Upper lobe of right lung (tissue), 1 donor: ENCODE measurements around the gene TFIP11. TPM values are rescaled to one million over a fixed set of nuclear protein-coding genes. Genes with fewer than 3 reads are reported as not detected.

ENCODE experiments used
- ATAC-seq: fragments of 200-7000 bp; cut with Tn5 transposase; one replicate; pipeline ENCODE4 v1.9.1; 2020; ENCODE audit warnings: mild to moderate bottlenecking, moderate library complexity
- DNase-seq: peaks from one replicate; pipeline ENCODE4 v3.0.0-alpha.2; 2020
- H3K27ac ChIP-seq: fragments of 200-600 bp; one replicate; pipeline ENCODE4 v1.8.0; 2022
- H3K27me3 ChIP-seq: fragments of 200-600 bp; one replicate; pipeline ENCODE4 v1.8.0; 2022; ENCODE audit warnings: mild to moderate bottlenecking
- H3K36me3 ChIP-seq: fragments of 200-600 bp; one replicate; pipeline ENCODE4 v1.8.0; 2022
- H3K4me1 ChIP-seq: fragments of 200-600 bp; one replicate; pipeline ENCODE4 v1.8.0; 2022
- H3K4me3 ChIP-seq: fragments of 200-600 bp; one replicate; pipeline ENCODE4 v1.8.0; 2022; ENCODE audit warnings: mild to moderate bottlenecking
- H3K9me3 ChIP-seq: fragments of 200-600 bp; one replicate; pipeline ENCODE4 v1.8.0; 2022
- intact Hi-C: fragments of 100-400 bp; cut with DNase I; formaldehyde crosslinking; loops from one replicate; pipeline ENCODE4 v1.11.0; 2022
- total RNA-seq: library from RNA; stranded (reverse); fragmentation: NEBNext Ultra II Directional; extraction: Animal tissue kit (Norgen Biotek cat#: 25700); gene quantifications from one replicate; pipeline ENCODE4 v1.2.1, GENCODE V29; 2021
- TF ChIP-seq, protein P1 (sequence below): fragments of 200-600 bp; IDR thresholded peaks from one replicate; pipeline ENCODE4 v1.8.0; 2022; ENCODE audit warnings: antibody characterized with exemption
- donor health status: DM: no; HTN: yes; CAD: no; lungs with severe emphysema.

The TFIP11 gene
- total RNA-seq, 1 donor from 2014 or later = 33.1 TPM

DNA sequence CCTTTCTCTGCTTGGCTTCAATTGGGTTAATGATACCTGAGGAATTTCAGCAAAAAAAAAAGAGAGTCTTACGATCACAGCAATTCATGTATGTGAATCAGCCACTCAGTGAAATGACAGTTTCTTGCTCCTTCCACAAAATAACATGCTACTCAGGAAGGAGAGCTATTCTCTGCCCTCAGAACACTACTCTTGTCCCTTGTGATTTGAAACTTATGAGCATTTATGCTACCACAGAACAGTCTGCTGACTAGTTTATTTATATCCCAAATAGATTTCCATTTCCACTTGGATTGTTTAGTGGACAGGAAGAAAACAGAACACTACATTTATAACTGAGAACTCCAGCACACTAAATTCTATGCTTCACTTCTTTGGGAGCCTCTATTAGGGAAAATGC lies 8.5 kb downstream of the TFIP11 start:
- no peaks in the 10 kb centered on the region for H3K9me3 ChIP-seq
- DNase-seq (no peak), ATAC-seq (no peak)
- H3K4me3 ChIP-seq = no peak overlapping the region
- TF ChIP-seq, protein P1, sequence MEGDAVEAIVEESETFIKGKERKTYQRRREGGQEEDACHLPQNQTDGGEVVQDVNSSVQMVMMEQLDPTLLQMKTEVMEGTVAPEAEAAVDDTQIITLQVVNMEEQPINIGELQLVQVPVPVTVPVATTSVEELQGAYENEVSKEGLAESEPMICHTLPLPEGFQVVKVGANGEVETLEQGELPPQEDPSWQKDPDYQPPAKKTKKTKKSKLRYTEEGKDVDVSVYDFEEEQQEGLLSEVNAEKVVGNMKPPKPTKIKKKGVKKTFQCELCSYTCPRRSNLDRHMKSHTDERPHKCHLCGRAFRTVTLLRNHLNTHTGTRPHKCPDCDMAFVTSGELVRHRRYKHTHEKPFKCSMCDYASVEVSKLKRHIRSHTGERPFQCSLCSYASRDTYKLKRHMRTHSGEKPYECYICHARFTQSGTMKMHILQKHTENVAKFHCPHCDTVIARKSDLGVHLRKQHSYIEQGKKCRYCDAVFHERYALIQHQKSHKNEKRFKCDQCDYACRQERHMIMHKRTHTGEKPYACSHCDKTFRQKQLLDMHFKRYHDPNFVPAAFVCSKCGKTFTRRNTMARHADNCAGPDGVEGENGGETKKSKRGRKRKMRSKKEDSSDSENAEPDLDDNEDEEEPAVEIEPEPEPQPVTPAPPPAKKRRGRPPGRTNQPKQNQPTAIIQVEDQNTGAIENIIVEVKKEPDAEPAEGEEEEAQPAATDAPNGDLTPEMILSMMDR = no peak
- peaks cover 11% of the 10 kb centered on the region for H3K4me1 ChIP-seq
- no peak overlapping the region for H3K27ac ChIP-seq
- peaks cover 100% of the 10 kb centered on the region for H3K36me3 ChIP-seq
- intact Hi-C loops = no loop called here
- no peaks in the 10 kb centered on the region for H3K27me3 ChIP-seq

DNA sequence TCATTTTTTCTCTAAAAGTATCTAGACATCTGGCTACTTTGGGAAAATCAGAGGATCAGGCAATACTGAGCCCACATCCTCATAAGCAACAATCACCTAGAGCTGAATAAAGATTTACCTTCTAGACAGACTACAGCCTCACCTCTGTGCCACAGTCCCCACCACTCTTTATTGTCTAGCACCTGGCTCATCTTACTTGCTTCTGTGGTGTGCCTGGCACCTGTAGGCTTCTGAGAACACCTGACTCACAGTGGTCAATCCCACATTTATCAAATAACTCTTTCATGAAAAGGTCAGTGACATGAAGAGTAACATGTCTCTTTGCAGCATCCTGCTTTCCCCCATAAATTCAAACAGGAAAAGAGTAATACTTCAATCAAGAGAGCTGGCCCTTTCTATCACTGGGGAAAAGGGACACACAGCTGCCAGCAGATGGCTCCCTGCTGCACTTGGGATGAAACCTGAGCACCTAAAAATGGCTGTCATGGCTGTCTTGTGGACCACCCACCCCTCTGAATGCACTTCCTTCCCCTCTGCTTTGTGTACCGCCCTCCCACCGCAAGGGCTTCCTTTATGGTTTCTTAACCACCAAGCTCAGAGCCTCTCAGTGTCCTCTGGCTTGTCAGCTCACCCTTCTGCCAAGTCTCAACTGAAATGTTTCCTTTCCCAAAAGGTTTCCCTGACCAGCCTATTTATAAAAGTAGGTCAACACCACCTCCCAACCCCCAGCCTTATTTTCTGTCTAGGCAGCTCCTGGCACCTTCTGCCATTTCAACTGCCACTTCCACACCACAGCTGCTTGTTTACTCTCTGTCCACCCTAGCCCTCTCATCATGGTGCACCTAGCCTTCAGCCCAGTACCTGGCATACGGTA lies 9.3 kb downstream of the TFIP11 start:
- DNase-seq (no peak), ATAC-seq (peak; percentile 81)
- intact Hi-C loops = no loop called here
- Histone ChIP-seq H3K27ac (no peak overlapping the region), H3K4me3 (no peak overlapping the region), H3K27me3 (no peaks in the 10 kb centered on the region), H3K4me1 (peaks cover 11% of the 10 kb centered on the region), H3K9me3 (no peaks in the 10 kb centered on the region), H3K36me3 (peaks cover 100% of the 10 kb centered on the region)
- TF ChIP-seq, protein P1 = peak; percentile 46

DNA sequence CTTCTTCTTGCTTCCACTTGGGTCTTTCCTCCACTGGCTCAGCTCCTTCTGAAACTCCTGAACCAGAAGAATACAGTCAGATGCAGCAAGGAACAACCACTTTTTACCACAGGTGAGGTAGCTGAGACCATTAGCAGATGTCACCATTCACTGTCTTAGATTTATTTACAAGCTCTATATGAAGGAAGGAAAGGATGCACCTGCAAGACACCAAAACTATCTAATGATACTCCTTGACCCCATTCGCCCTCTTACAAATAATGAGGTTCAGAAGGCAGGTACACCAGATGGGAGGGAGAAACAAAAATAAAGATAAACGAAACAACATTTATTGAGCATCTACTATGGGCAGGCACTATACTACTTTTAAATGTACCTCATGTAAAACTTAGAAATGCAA lies 10.3 kb downstream of the TFIP11 start:
- Histone ChIP-seq H3K27me3 (no peaks in the 10 kb centered on the region), H3K27ac (no peak overlapping the region), H3K4me1 (peaks cover 11% of the 10 kb centered on the region), H3K9me3 (no peaks in the 10 kb centered on the region), H3K4me3 (no peak overlapping the region), H3K36me3 (peaks cover 99% of the 10 kb centered on the region)
- TF ChIP-seq, protein P1 = no peak
- no peak for DNase-seq
- intact Hi-C loops = no loop called here
- no peak for ATAC-seq

DNA sequence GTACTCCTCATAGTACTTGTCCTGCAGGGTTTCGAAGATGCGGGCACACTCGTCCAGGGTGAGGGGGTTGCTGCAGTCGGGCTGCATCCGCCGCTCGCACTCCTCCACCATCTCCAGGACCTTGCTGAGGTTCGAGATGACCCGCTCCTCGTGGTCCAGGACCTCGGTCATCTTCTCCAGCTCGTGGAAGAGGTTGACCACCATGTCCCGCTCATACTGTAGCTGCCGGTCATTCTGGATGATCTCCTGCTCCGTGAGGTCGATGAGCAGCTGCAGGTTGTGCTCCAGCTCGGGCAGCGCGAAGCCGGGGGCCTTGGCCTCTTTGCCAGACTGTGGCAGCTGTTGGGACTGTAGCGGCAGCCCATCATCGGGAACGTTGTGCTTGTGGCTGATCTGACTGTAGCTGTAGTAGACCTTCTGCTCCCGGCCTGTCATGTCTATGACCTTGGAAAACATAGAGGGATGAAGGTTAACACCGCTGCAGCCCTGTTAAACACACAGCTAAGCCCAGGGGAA lies 13.0 kb downstream of the TFIP11 start:
- no peak overlapping the region for H3K4me3 ChIP-seq
- no peak for DNase-seq
- H3K9me3 ChIP-seq = no peaks in the 10 kb centered on the region
- no peak for ATAC-seq
- intact Hi-C loops = no loop called here
- no peak overlapping the region for H3K27ac ChIP-seq
- TF ChIP-seq, protein P1 = no peak
- peaks cover 11% of the 10 kb centered on the region for H3K4me1 ChIP-seq
- H3K27me3 ChIP-seq = no peaks in the 10 kb centered on the region
- peaks cover 96% of the 10 kb centered on the region for H3K36me3 ChIP-seq

DNA sequence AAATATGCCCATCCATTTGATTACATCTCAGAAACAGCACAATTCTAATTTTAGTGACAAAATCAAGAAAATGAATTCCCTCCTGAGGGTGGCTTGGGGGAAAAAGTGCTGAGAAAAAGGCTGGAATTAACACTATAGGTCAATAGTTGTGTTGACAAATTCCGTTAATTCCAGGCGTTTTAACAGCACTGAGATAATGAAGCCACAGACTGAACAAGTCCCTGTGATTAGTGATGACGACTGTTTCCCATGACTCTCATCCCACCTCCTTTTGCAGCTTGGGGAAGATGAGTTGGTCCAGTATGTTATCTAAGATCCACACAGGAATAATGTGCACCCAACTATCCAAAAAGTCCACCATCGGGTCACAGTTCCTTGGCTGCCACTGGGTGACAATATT lies 15.8 kb downstream of the TFIP11 start:
- no peak overlapping the region for H3K4me3 ChIP-seq
- no peak for ATAC-seq

More for the DNA sequence above, 15.8 kb downstream of the TFIP11 start:
- no peak overlapping the region for H3K27ac ChIP-seq
- intact Hi-C loops = no loop called here
- H3K36me3 ChIP-seq = peaks cover 96% of the 10 kb centered on the region
- H3K27me3 ChIP-seq = no peaks in the 10 kb centered on the region
- H3K9me3 ChIP-seq = no peaks in the 10 kb centered on the region
- DNase-seq = no peak
- H3K4me1 ChIP-seq = no peaks in the 10 kb centered on the region
- TF ChIP-seq, protein P1 = no peak
